Uterus (tissue), 2 donors: ENCODE data around the gene CASR.

Experiments
- POLR2A ChIP-seq, 2 donors: fragments of 450-650 bp; IDR thresholded peaks; one replicate each; pipeline ENCODE4 v1.6.1; 2016; ENCODE audit warnings: antibody characterized with exemption in 2 of 2, mild to moderate bottlenecking in 1 of 2, moderate library complexity in 1 of 2
- TF ChIP-seq, protein P1 (sequence below), 4 experiments: fragments of 200-600 bp in 2 of 4; fragments of 450-650 bp in 2 of 4; sonication (generic) in 2 of 4; IDR thresholded peaks; one replicate each; pipeline ENCODE4 v1.5.1; 2016 to 2019; ENCODE audit warnings: antibody characterized with exemption in 4 of 4, mild to moderate bottlenecking in 2 of 4, moderate library complexity in 1 of 4

DNA sequence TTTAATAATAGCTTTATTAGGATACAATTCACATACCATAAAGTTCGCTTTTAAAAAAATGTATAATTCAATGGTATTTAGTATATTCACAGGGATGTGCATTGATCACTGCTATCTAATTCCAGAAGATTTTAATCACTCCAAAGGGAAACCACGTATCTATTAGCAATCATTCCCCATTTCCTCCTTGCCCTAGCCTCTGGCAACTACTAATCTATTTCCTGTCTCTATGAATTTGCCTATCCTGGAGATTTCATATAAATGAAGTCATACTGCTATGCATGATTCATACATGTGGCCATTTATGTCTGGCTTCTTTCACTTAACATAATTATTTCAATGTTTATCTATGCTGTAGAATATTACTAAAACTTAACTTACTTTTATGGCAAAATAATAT lies 32.0 kb upstream of the CASR start:
- no peak for TF ChIP-seq POLR2A (IDR thresholded peaks at IDR 0.05)
- TF ChIP-seq, protein P1, sequence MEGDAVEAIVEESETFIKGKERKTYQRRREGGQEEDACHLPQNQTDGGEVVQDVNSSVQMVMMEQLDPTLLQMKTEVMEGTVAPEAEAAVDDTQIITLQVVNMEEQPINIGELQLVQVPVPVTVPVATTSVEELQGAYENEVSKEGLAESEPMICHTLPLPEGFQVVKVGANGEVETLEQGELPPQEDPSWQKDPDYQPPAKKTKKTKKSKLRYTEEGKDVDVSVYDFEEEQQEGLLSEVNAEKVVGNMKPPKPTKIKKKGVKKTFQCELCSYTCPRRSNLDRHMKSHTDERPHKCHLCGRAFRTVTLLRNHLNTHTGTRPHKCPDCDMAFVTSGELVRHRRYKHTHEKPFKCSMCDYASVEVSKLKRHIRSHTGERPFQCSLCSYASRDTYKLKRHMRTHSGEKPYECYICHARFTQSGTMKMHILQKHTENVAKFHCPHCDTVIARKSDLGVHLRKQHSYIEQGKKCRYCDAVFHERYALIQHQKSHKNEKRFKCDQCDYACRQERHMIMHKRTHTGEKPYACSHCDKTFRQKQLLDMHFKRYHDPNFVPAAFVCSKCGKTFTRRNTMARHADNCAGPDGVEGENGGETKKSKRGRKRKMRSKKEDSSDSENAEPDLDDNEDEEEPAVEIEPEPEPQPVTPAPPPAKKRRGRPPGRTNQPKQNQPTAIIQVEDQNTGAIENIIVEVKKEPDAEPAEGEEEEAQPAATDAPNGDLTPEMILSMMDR (IDR thresholded peaks at IDR 0.05) = no peak
